ENCODE data around the gene LAYN.

LAYN gene

GRCh38 chr11:111560800-111561199 lies 20.3 kb downstream of the LAYN start:
- Mint-ChIP-seq H3K27ac (no peak overlapping the region), H3K36me3 (ENCODE audit: low read depth) (peaks cover 6% of the 10 kb centered on the region), H3K4me3 (no peak overlapping the region), H3K9me3 (no peaks in the 10 kb centered on the region), H3K4me1 (peaks cover 15% of the 10 kb centered on the region), H3K27me3 (ENCODE audit: low read depth) (no peaks in the 10 kb centered on the region)
- TF ChIP-seq CTCF (IDR thresholded peaks at IDR 0.05; ENCODE audit: unreplicated experiment in 3 of 3) = no peak

- H3K36me3 Mint-ChIP-seq (ENCODE audit: low read depth) = peaks cover 6% of the 10 kb centered on the region
- TF ChIP-seq CTCF (IDR thresholded peaks at IDR 0.05; ENCODE audit: unreplicated experiment in 3 of 3) = no peak
- no peak overlapping the region for H3K27ac Mint-ChIP-seq
- H3K4me3 Mint-ChIP-seq = no peak overlapping the region
- peaks cover 15% of the 10 kb centered on the region for H3K4me1 Mint-ChIP-seq
- no peaks in the 10 kb centered on the region for H3K27me3 Mint-ChIP-seq (ENCODE audit: low read depth)
- no peaks in the 10 kb centered on the region for H3K9me3 Mint-ChIP-seq
Observed at GRCh38 chr11:111561306-111561705, 20.8 kb downstream of the LAYN start.

DNA sequence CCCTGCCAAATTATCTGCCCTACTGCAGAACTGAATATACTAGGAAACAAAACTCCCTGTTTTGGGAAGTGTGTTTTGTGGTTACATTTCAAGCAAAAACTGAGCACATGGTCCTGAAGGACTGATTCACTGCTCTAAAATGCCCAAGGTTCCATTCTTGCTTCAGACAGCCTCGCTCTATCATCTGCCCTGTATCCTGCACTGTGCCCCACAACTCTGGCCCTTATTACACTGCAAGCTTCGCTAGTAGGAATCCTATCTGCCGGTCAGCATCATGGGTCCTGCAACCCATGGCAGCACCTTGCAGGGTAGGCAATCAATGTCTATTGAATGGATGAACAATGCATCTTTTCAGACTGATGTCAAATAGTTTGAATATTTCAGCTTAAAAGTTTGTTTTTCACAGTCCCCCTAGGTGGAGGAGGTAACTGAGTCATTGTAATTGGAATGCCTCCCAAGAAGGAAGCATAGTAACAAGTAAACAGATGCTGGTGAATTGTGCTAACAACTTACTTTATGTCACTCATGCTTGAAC lies 21.3 kb downstream of the LAYN start:
- Mint-ChIP-seq H3K27ac (no peak overlapping the region), H3K36me3 (ENCODE audit: low read depth) (peaks cover 2% of the 10 kb centered on the region), H3K4me1 (peaks cover 15% of the 10 kb centered on the region), H3K9me3 (no peaks in the 10 kb centered on the region), H3K4me3 (no peak overlapping the region), H3K27me3 (ENCODE audit: low read depth) (no peaks in the 10 kb centered on the region)
- TF ChIP-seq CTCF (IDR thresholded peaks at IDR 0.05; ENCODE audit: unreplicated experiment in 3 of 3) = no peak

GRCh38 chr11:111562692-111563389 lies 22.3 kb downstream of the LAYN start:
- Mint-ChIP-seq H3K27ac (no peak overlapping the region), H3K9me3 (no peaks in the 10 kb centered on the region), H3K36me3 (ENCODE audit: low read depth) (no peaks in the 10 kb centered on the region), H3K27me3 (ENCODE audit: low read depth) (no peaks in the 10 kb centered on the region), H3K4me3 (no peak overlapping the region), H3K4me1 (peaks cover 15% of the 10 kb centered on the region)
- TF ChIP-seq CTCF (IDR thresholded peaks at IDR 0.05; ENCODE audit: unreplicated experiment in 3 of 3) = no peak

GRCh38 chr11:111565114-111565720 lies 24.7 kb downstream of the LAYN start:
- no peaks in the 10 kb centered on the region for H3K9me3 Mint-ChIP-seq
- peaks cover 12% of the 10 kb centered on the region for H3K4me1 Mint-ChIP-seq
- H3K4me3 Mint-ChIP-seq = no peak overlapping the region
- no peaks in the 10 kb centered on the region for H3K36me3 Mint-ChIP-seq (ENCODE audit: low read depth)
- TF ChIP-seq CTCF (IDR thresholded peaks at IDR 0.05; ENCODE audit: unreplicated experiment in 3 of 3) = peak; percentile 87 to 93 (median 90)
- no peaks in the 10 kb centered on the region for H3K27me3 Mint-ChIP-seq (ENCODE audit: low read depth)
- no peak overlapping the region for H3K27ac Mint-ChIP-seq
